Heart right ventricle (tissue), 16 donors: Measurements from ENCODE around the gene KRTAP4-4. TPM values are rescaled to one million over a fixed set of nuclear protein-coding genes. Genes with fewer than 3 reads are reported as not detected.

Experiments
- ATAC-seq, 8 donors: fragments of 200-7000 bp; cut with Tn5 transposase; one replicate each; pipeline ENCODE4 v1.9.1; 2020; ENCODE audit warnings: mild to moderate bottlenecking in 8 of 8, moderate library complexity in 8 of 8, moderate number of reproducible peaks in 1 of 8
- DNase-seq, 2 donors: peaks; one replicate each; pipeline ENCODE4 v3.0.0-alpha.2; 2020
- H3K27ac ChIP-seq, 10 donors: fragments of 200-600 bp; sonication (generic) in 2 of 10; one replicate each; pipeline versions ENCODE4 v1.5.0 to v1.8.0; 2020 to 2022; ENCODE audit warnings: mild to moderate bottlenecking in 3 of 10
- H3K27me3 ChIP-seq, 7 donors: fragments of 200-600 bp; one replicate each; pipeline ENCODE4 v1.8.0; 2021 to 2022; ENCODE audit warnings: mild to moderate bottlenecking in 2 of 7
- H3K36me3 ChIP-seq, 9 donors: fragments of 200-600 bp; sonication (generic) in 1 of 9; one replicate each; pipeline versions ENCODE4 v1.5.0 to v1.8.0; 2020 to 2022; ENCODE audit warnings: mild to moderate bottlenecking in 2 of 9
- H3K4me1 ChIP-seq, 9 donors: fragments of 200-600 bp; sonication (generic) in 1 of 9; one replicate each; pipeline versions ENCODE4 v1.5.0 to v1.8.0; 2020 to 2022; ENCODE audit warnings: mild to moderate bottlenecking in 4 of 9
- H3K4me3 ChIP-seq, 10 donors: fragments of 200-600 bp; sonication (generic) in 2 of 10; one replicate each; pipeline versions ENCODE4 v1.5.0 to v1.8.0; 2020 to 2022; ENCODE audit warnings: mild to moderate bottlenecking in 7 of 10, moderate library complexity in 2 of 10
- H3K9me3 ChIP-seq, 11 donors: fragments of 200-600 bp in 10 of 11; sonication (generic) in 2 of 11; one replicate each; pipeline versions ENCODE4 v1.5.0 to v1.8.0; 2013 to 2022; ENCODE audit warnings: mild to moderate bottlenecking in 2 of 11, control low read depth in 1 of 11, moderate library complexity in 1 of 11
- CTCF ChIP-seq, 9 donors: fragments of 200-600 bp; sonication (generic) in 2 of 9; IDR thresholded peaks; one replicate each; pipeline versions ENCODE4 v1.5.0 to v1.8.0; 2021 to 2022; ENCODE audit warnings: antibody characterized with exemption in 9 of 9, mild to moderate bottlenecking in 5 of 9, moderate library complexity in 1 of 9
- WGBS, 2 donors: extraction: QIAGEN DNeasy Blood & Tissue Kit; methylation state at CpG; one replicate each; pipeline ENCODE4 v1.1.7; 2013; ENCODE audit warnings: inconsistent platforms in 1 of 2; 5-methylcytosine and 5-hydroxymethylcytosine counted together
- intact Hi-C, 10 donors: fragments of 100-400 bp; cut with DNase I; formaldehyde crosslinking; loops; one replicate each; pipeline versions ENCODE4 v1.11.1 to v1.14.2; 2022
- polyA plus RNA-seq, 2 donors: library from polyadenylated mRNA; stranded (reverse); fragments of 200-250 nt; gene quantifications; one replicate each; pipeline ENCODE4 v1.2.3, GENCODE V29; 2013
- total RNA-seq, 10 donors: library from RNA; stranded (reverse); fragmentation: NEBNext Ultra II Directional in 3 of 10; extraction: Animal tissue kit (Norgen Biotek cat#: 25700) in 3 of 10; gene quantifications; one replicate each; pipeline versions ENCODE4 v1.2.1 to v1.2.4, GENCODE V29; 2021 to 2023
- donor health status: Arrhythmogenic right ventricular cardiomyopathy.
- donor health status: ischemic (EF 13 %, LVEDD 7.1; RV severe dilation, severe dysfunction).
- donor health status: healthy with polysubstance abuse.
- donor health status: DM: no; HTN: yes; CAD: no.
- donor health status: DM: no; HTN: no; CAD: no.
- donor health status: ischemic (EF 25% LVEDD 6.9; RV normal size, moderate dysfunction).
- donor health status: ischemic (EF 25% LVEDD 5.7; RV mildly dilated, moderate dysfunction).
- donor health status: healthy.
- donor health status: DM: yes; HTN: yes; CAD: no.
- donor health status: Ischemic cardiomyopathy.
- donor health status: ischemic (EF 35%, LVEDD 5.7; RV mildly dilated, moderate dysfunction).
- donor health status: nonischemic (EF 11% LVEDD 7.7; RV severe dilation, severe dysfunction).
- donor health status: DM: yes; HTN: yes; CAD: no.
- donor health status: PGD.
- donor health status: ischemic (EF 29% LVEDD 5.4; RV normal size, mild dysfunction).
- donor health status: nonischemic (EF 23%, LVEDD 6.1; RV moderate dilation, normal function).

The KRTAP4-4 gene
- total and polyA plus RNA-seq, 12 donors, result not detected

DNA sequence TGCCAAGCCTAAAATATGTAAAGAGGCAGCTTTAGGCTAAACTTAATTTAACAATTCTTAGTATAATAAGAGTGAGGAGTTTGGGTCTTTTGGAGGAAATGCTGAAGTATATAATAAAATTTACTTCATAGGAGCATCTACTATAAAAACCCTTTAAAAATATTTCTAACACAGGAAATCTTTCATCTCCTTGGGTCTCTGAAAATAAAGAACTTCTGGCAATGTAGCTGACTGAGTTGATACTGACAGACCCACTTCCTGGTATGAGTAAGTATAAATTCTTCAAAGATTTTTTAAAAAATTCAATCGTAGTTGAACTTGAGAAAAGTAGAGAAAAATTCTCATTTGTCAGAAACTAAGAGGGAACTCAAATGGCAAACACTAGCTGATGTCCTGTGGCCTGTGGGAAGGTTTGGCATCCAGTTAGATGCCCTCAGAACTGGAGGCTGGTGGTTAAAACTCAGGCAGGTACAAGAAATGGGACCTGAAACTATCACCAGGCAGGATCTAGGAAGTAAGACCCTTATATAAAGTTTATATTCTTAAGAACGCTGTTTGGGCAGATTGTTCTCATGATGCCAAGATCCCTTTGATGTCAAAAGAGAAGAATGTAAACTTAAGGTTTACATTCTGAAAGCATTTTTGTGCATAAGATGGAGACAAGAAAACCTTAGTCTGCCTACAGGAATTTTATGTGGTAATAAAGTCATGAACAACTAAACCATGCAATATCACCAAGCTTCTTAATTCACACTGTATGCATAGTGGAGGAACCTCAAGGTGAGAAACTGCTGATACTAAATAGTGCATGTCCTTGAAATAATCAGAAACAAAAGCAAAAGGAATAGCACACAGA lies 26.4 kb downstream of the KRTAP4-4 start:
- ATAC-seq (no peak), DNase-seq (no peak)
- intact Hi-C loops, result no loop called here
- H3K27me3 ChIP-seq, result peaks cover 0 to 11% (median 3%) of the 10 kb centered on the region in 7 donors
- H3K4me1 ChIP-seq, result no peaks in the 10 kb centered on the region
- TF ChIP-seq CTCF (IDR thresholded peaks at IDR 0.05), result no peak
- whole genome bisulfite sequencing, 2 donors, result 70 to 72% methylated on average over 2 of the region's 2 CpGs
- H3K27ac ChIP-seq, result no peak overlapping the region
- H3K9me3 ChIP-seq, result peaks cover 0 to 14% (median 4%) of the 10 kb centered on the region in 11 donors
- H3K36me3 ChIP-seq, result no peaks in the 10 kb centered on the region
- no peak overlapping the region for H3K4me3 ChIP-seq

DNA sequence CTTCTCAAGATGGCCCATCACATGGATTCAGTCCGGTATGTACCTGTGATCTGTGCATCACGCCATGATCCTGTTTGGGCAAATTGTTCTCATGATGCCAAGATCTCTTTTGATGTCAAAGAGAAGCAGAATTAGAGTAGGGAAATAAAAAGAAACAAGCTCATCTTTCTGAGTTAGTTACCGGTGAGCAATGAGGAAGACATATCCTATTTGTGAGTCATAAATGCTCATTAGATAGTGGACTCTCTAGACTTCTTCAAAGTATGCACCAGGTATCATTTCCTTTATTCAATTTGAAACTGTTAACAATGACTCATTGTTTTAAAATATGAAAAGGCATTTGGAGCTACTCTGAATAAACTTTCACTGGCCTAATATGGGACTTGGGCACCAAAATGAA lies 28.6 kb downstream of the KRTAP4-4 start:
- 85% methylated on average over 3 of the region's 3 CpGs for WGBS, 2 donors
- Histone ChIP-seq H3K27me3 (peaks cover 0 to 14% (median 3%) of the 10 kb centered on the region in 7 donors), H3K36me3 (no peaks in the 10 kb centered on the region), H3K27ac (no peak overlapping the region), H3K4me1 (no peaks in the 10 kb centered on the region), H3K4me3 (no peak overlapping the region), H3K9me3 (peaks cover 0 to 8% (median 3%) of the 10 kb centered on the region in 11 donors)
- TF ChIP-seq CTCF (IDR thresholded peaks at IDR 0.05), result no peak
- ATAC-seq (no peak), DNase-seq (no peak)
- intact Hi-C loops, result no loop called here

DNA sequence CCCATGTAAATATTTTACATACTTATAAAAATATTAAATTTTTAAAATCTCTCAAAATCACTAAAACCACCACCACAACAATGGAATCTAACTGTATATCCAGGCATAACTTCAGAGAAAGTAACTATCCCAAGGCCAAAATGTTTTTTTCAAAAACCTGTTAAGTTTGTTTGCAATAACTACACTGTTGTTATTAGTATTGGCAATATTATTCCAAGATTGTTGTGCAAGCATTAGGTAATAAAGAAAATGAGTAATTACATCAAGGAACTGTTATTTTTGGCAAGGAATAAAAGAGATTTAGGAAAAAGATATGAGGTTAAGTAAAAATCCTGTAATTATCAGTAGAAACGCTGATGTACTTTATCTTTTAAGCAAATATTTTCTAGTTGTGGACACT lies 33.2 kb downstream of the KRTAP4-4 start:
- intact Hi-C loops, result loop anchor here in 1 of 10 donors (10.0 kb wide), 1 partner anchor 57 kb away; the partner anchor contains the start of genes KRTAP4-1 and KRTAP9-1
- 53 to 61% methylated on average over 1 of the region's 1 CpG for WGBS, 2 donors
- no peaks in the 10 kb centered on the region for H3K36me3 ChIP-seq
- H3K27ac ChIP-seq, result no peak overlapping the region
- no peak for TF ChIP-seq CTCF (IDR thresholded peaks at IDR 0.05)
- H3K27me3 ChIP-seq, result peaks cover 0 to 22% (median under 1%) of the 10 kb centered on the region in 7 donors
- DNase-seq, result no peak
- peaks cover 0 to 6% (median 0%) of the 10 kb centered on the region in 11 donors for H3K9me3 ChIP-seq
- ATAC-seq, result no peak
- no peaks in the 10 kb centered on the region for H3K4me1 ChIP-seq
- H3K4me3 ChIP-seq, result no peak overlapping the region

GRCh38 chr17:41126412-41126811 lies 34.1 kb downstream of the KRTAP4-4 start:
- peaks cover 0 to 6% (median 0%) of the 10 kb centered on the region in 11 donors for H3K9me3 ChIP-seq
- H3K4me1 ChIP-seq, result no peaks in the 10 kb centered on the region
- H3K27ac ChIP-seq, result no peak overlapping the region
- WGBS, 2 donors, result 86 to 87% methylated on average over 3 of the region's 3 CpGs
- H3K36me3 ChIP-seq, result no peaks in the 10 kb centered on the region
- intact Hi-C loops, result loop anchor here in 1 of 10 donors (10.0 kb wide), 1 partner anchor 58 kb away; the partner anchor contains the start of genes KRTAP4-1 and KRTAP9-1
- ATAC-seq, result no peak
- no peak for DNase-seq
- peaks cover 0 to 18% (median 4%) of the 10 kb centered on the region in 7 donors for H3K27me3 ChIP-seq
- no peak for TF ChIP-seq CTCF (IDR thresholded peaks at IDR 0.05)
- no peak overlapping the region for H3K4me3 ChIP-seq
